ENCODE measurements around the gene GSX1.

- TF ChIP-seq EZH2phosphoT487 (IDR thresholded peaks at IDR 0.05; ENCODE audit: borderline replicate concordance, low read length) (no peak), CTCF (IDR thresholded peaks at IDR 0.05; ENCODE audit: low read depth, low read length, poor library complexity, severe bottlenecking) (no peak)
Observed at GRCh38 chr13:27839809-27840467, 47.7 kb downstream of the GSX1 start.

Data from DOHH2 (cell line).